SK-N-SH (cell line): ENCODE results near the gene ANXA9. TPM values are rescaled to one million over a fixed set of nuclear protein-coding genes. Genes with fewer than 3 reads are reported as not detected.

Experiments used
- CTCF ChIA-PET: fragments of 300-600, 350-600 bp; formaldehyde crosslinking; extraction: SDS; loops from one replicate; lab custom pipeline; 2021; lab: Yijun Ruan, JAX
- POLR2A ChIA-PET: fragments of 350-600 bp; sonication (Branson Sonifier 250); formaldehyde crosslinking; extraction: SDS; loops from one replicate; lab custom pipeline; 2020; ENCODE audit warnings: antibody characterized with exemption, inconsistent platforms; lab: Yijun Ruan, JAX
- DNase-seq: peaks from one replicate; pipeline ENCODE4 v3.0.0; 2012
- H2AFZ ChIP-seq: fragments of 200-600 bp; sonication (generic); 2 replicates; pipeline ENCODE4 v1.8.1; 2016; ENCODE audit warnings: antibody characterized with exemption, mild to moderate bottlenecking, low read depth
- H3F3A ChIP-seq: fragments of 200-600 bp; sonication (generic); replicated peaks from 2 replicates; pipeline ENCODE3; 2016; ENCODE audit warnings: antibody characterized with exemption, mild to moderate bottlenecking; ENCODE audit not compliant: insufficient read depth
- H3K27ac ChIP-seq, 2 experiments: fragments of 200-500 bp in 1 of 2; fragments of 200-600 bp in 1 of 2; sonication (Bioruptor generic) in 1 of 2; sonication (generic), shearing (Covaris generic) in 1 of 2; 2 replicates each; pipeline versions ENCODE4 v1.5.1 to v1.6.1; 2014 to 2016; ENCODE audit warnings: low read depth in 2 of 2, inconsistent platforms in 1 of 2, low read length in 1 of 2, mild to moderate bottlenecking in 1 of 2, mixed read lengths in 1 of 2
- H3K27me3 ChIP-seq: fragments of 200-600 bp; sonication (generic), shearing (Covaris generic); 2 replicates; pipeline ENCODE4 v1.6.1; 2016; ENCODE audit warnings: mixed run types; ENCODE audit not compliant: insufficient read depth
- H3K36me3 ChIP-seq, 2 experiments: fragments of 200-500 bp in 1 of 2; fragments of 200-600 bp in 1 of 2; sonication (Bioruptor generic) in 1 of 2; sonication (generic) in 1 of 2; replicated peaks in 1 of 2; 2 replicates each; pipeline versions ENCODE3 to v1.5.1; 2014 to 2016; ENCODE audit warnings: low read length in 1 of 2, mild to moderate bottlenecking in 1 of 2; ENCODE audit not compliant: insufficient read depth in 2 of 2, control insufficient read depth in 1 of 2
- H3K4me1 ChIP-seq, 2 experiments: fragments of 200-500 bp in 1 of 2; fragments of 200-600 bp in 1 of 2; sonication (Bioruptor generic) in 1 of 2; sonication (generic), shearing (Covaris generic) in 1 of 2; 2 replicates each; pipeline versions ENCODE4 v1.5.1 to v1.6.1; 2014 to 2016; ENCODE audit warnings: low read depth in 1 of 2, low read length in 1 of 2, mixed run types in 1 of 2; ENCODE audit not compliant: insufficient read depth in 2 of 2, control insufficient read depth in 1 of 2
- H3K4me2 ChIP-seq: fragments of 200-600 bp; sonication (generic), shearing (Covaris generic); 2 replicates; pipeline ENCODE4 v1.6.1; 2017; ENCODE audit warnings: mixed run types
- H3K4me3 ChIP-seq, 2 experiments: fragments of 200-500 bp in 1 of 2; fragments of 200-600 bp in 1 of 2; sonication (Bioruptor generic) in 1 of 2; sonication (generic), shearing (Covaris generic) in 1 of 2; 2 replicates each; pipeline versions ENCODE4 v1.5.1 to v1.8.1; 2014 to 2016; ENCODE audit warnings: low read depth in 2 of 2, inconsistent platforms in 1 of 2, low read length in 1 of 2, mild to moderate bottlenecking in 1 of 2, mixed read lengths in 1 of 2, moderate library complexity in 1 of 2
- H3K79me2 ChIP-seq: fragments of 200-600 bp; sonication (generic); 2 replicates; pipeline ENCODE4 v1.8.1; 2017; ENCODE audit warnings: mild to moderate bottlenecking; ENCODE audit not compliant: insufficient read depth
- H3K9ac ChIP-seq: fragments of 200-600 bp; sonication (generic); 2 replicates; pipeline ENCODE4 v1.6.1; 2017; ENCODE audit warnings: mixed run types
- H3K9me2 ChIP-seq: fragments of 200-600 bp; sonication (generic); 2 replicates; pipeline ENCODE4 v1.6.1; 2017; ENCODE audit warnings: mixed run types
- H3K9me3 ChIP-seq: fragments of 200-600 bp; sonication (generic); 2 replicates; pipeline ENCODE4 v1.6.1; 2017; ENCODE audit warnings: mixed run types, mild to moderate bottlenecking, moderate library complexity
- H4K20me1 ChIP-seq: fragments of 200-600 bp; sonication (generic); 2 replicates; pipeline ENCODE4 v1.6.1; 2017; ENCODE audit warnings: mild to moderate bottlenecking, mixed run types; ENCODE audit not compliant: insufficient read depth
- CHD2 ChIP-seq: fragments of 150-350 bp; IDR thresholded peaks from 2 replicates; pipeline ENCODE4 v1.6.1; 2018; ENCODE audit warnings: low read length; ENCODE audit not compliant: partially characterized antibody
- ELF1 ChIP-seq: IDR thresholded peaks from 2 replicates; pipeline ENCODE4 v1.4.0; 2012
- MXI1 ChIP-seq: IDR thresholded peaks from 2 replicates; pipeline ENCODE4 v1.6.1; 2012; ENCODE audit warnings: mild to moderate bottlenecking, low read depth, low read length, improper control_type of control experiment
- NFIC ChIP-seq: IDR thresholded peaks from 2 replicates; pipeline ENCODE4 v1.4.0; 2012; ENCODE audit warnings: borderline replicate concordance
- RAD21 ChIP-seq: IDR thresholded peaks from 2 replicates; pipeline ENCODE4 v1.6.1; 2012; ENCODE audit warnings: mild to moderate bottlenecking, low read length
- RCOR1 ChIP-seq: fragments of 150-350 bp; IDR thresholded peaks from 2 replicates; pipeline ENCODE4 v1.6.1; 2017; ENCODE audit warnings: antibody characterized with exemption, low read length
- SMC3 ChIP-seq: IDR thresholded peaks from 2 replicates; pipeline ENCODE4 v1.6.1; 2012; ENCODE audit warnings: low read depth, low read length, improper control_type of control experiment
- TAF1 ChIP-seq: IDR thresholded peaks from 2 replicates; pipeline ENCODE4 v1.6.1; 2012; ENCODE audit warnings: low read depth, mild to moderate bottlenecking, low read length, moderate library complexity, borderline replicate concordance
- YY1 ChIP-seq: IDR thresholded peaks from 2 replicates; pipeline ENCODE4 v1.4.0; 2012; ENCODE audit warnings: low read depth, mild to moderate bottlenecking
- WGBS: methylation state at CpG from one replicate; pipeline ENCODE4 v1.1.6; 2017; ENCODE audit warnings: low lambda C conversion rate; 5-methylcytosine and 5-hydroxymethylcytosine counted together
- polyA plus RNA-seq, 3 experiments: library from polyadenylated mRNA; depleted of rRNA; stranded (reverse); fragments of >200 nt; gene quantifications; 2 replicates each; pipeline ENCODE4 v1.2.3, GENCODE V29; 2012
- TF ChIP-seq, protein P1 (sequence below): fragments of 200-600 bp; sonication (generic); IDR thresholded peaks from 2 replicates; pipeline ENCODE4 v1.6.1; 2017; ENCODE audit warnings: antibody characterized with exemption, mild to moderate bottlenecking, moderate library complexity
- TF ChIP-seq, protein P2 (sequence below): IDR thresholded peaks from 2 replicates; pipeline ENCODE4 v1.6.1; 2012; ENCODE audit warnings: mild to moderate bottlenecking, low read depth, low read length, moderate library complexity
- TF ChIP-seq, protein P3 (sequence below): IDR thresholded peaks from 2 replicates; pipeline ENCODE4 v1.4.0; 2012; ENCODE audit warnings: low read depth, borderline replicate concordance
- TF ChIP-seq, protein P4 (sequence below): IDR thresholded peaks from 2 replicates; pipeline ENCODE4 v1.4.0; 2012; ENCODE audit warnings: low read depth
- TF ChIP-seq, protein P5 (sequence below): fragments of 150-350 bp; IDR thresholded peaks from 2 replicates; pipeline ENCODE4 v1.6.1; 2017; ENCODE audit warnings: antibody characterized with exemption, low read length, low read depth, borderline replicate concordance

The ANXA9 gene
- polyA plus RNA-seq, 1 of the 3 experiments (the other 2 are of a cell fraction), result 0.07 TPM

DNA sequence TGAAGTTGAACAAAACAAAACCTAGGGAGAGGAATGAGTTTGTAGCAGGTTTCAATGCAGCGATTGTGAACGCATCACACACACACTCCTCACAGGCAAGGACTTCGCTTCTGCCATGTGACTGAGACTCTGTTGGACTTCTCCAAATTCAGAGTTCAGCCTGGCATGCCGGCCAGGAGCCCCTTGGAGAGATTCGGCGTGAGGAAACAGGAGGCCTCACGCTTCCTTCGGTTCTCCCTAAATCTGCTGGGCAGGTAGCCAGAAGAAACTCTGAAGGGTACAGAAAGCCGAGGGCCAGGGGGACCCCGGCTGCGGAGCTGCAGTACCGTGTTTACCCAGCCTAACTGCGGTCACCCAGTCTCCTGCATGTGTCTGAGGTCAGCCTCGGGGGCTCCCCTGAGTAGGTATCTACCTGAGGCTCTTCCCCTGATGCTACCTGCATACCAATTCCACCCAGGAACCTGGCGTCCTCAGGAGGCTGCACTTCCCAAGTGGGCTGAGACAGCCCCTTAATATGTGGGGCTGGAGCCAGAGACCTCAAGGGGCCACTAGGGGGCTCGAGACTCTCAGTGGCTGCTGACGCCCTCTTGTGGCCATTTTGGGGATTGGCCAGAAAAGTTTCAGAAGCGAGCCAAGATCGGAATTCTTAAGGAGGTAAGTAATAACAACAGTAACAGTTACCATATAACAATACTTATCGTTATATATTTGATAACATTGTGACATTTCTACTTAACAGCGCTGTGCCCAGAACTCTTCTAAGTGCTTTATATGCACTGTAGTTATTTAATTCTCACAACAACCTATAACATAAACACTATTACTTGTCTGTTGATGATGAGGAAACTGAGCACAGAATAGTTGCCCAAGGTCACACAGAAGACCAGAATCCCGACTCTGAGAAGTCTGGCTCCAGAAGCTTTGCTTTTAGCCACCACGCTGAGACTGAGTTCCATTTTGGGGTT is 2.7 kb upstream of the ANXA9 start:
- Histone ChIP-seq H3K9me3 (no peaks in the 10 kb centered on the region), H3K9ac (peak overlapping the region; percentile 11; the same call in 1 of the 2 replicates), H3K4me1 (peaks cover 23 to 28% of the 10 kb centered on the region in 2 experiments), H3K27me3 (no peaks in the 10 kb centered on the region), H3K4me2 (peak overlapping the region; percentile 37; the same call in 1 of the 2 replicates), H4K20me1 (no peaks in the 10 kb centered on the region), H2AFZ (peak overlapping the region; percentile 80), H3F3A (peaks cover 23% of the 10 kb centered on the region), H3K4me3 (peak overlapping the region in 1 of 2 experiments; percentile 39; a peak in 1 of 4 replicates), H3K27ac (peak overlapping the region; percentile 35 to 60; a peak in 2 of 4 replicates), H3K9me2 (no peaks in the 10 kb centered on the region), H3K36me3 (no peaks in the 10 kb centered on the region), H3K79me2 (peaks cover 8% of the 10 kb centered on the region; the same call in 1 of the 2 replicates)
- peak; percentile 92 for DNase-seq
- POLR2A ChIA-PET, result interaction anchor here (0.9 kb wide), 1 partner anchor 15 kb away, joined by 3 read pairs; no protein-coding TSS in a partner anchor
- TF ChIP-seq YY1, result no peak
- peak; percentile 78 for TF ChIP-seq RCOR1
- TF ChIP-seq, protein P1, sequence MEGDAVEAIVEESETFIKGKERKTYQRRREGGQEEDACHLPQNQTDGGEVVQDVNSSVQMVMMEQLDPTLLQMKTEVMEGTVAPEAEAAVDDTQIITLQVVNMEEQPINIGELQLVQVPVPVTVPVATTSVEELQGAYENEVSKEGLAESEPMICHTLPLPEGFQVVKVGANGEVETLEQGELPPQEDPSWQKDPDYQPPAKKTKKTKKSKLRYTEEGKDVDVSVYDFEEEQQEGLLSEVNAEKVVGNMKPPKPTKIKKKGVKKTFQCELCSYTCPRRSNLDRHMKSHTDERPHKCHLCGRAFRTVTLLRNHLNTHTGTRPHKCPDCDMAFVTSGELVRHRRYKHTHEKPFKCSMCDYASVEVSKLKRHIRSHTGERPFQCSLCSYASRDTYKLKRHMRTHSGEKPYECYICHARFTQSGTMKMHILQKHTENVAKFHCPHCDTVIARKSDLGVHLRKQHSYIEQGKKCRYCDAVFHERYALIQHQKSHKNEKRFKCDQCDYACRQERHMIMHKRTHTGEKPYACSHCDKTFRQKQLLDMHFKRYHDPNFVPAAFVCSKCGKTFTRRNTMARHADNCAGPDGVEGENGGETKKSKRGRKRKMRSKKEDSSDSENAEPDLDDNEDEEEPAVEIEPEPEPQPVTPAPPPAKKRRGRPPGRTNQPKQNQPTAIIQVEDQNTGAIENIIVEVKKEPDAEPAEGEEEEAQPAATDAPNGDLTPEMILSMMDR, result peak; percentile 100
- TF ChIP-seq MXI1, result peak; percentile 32; the same call in 1 of the 2 replicates
- TF ChIP-seq, protein P2, sequence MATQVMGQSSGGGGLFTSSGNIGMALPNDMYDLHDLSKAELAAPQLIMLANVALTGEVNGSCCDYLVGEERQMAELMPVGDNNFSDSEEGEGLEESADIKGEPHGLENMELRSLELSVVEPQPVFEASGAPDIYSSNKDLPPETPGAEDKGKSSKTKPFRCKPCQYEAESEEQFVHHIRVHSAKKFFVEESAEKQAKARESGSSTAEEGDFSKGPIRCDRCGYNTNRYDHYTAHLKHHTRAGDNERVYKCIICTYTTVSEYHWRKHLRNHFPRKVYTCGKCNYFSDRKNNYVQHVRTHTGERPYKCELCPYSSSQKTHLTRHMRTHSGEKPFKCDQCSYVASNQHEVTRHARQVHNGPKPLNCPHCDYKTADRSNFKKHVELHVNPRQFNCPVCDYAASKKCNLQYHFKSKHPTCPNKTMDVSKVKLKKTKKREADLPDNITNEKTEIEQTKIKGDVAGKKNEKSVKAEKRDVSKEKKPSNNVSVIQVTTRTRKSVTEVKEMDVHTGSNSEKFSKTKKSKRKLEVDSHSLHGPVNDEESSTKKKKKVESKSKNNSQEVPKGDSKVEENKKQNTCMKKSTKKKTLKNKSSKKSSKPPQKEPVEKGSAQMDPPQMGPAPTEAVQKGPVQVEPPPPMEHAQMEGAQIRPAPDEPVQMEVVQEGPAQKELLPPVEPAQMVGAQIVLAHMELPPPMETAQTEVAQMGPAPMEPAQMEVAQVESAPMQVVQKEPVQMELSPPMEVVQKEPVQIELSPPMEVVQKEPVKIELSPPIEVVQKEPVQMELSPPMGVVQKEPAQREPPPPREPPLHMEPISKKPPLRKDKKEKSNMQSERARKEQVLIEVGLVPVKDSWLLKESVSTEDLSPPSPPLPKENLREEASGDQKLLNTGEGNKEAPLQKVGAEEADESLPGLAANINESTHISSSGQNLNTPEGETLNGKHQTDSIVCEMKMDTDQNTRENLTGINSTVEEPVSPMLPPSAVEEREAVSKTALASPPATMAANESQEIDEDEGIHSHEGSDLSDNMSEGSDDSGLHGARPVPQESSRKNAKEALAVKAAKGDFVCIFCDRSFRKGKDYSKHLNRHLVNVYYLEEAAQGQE, result 0 out of 2 replicates have a peak, but pooled peaks have one; percentile 57
- TF ChIP-seq, protein P3, sequence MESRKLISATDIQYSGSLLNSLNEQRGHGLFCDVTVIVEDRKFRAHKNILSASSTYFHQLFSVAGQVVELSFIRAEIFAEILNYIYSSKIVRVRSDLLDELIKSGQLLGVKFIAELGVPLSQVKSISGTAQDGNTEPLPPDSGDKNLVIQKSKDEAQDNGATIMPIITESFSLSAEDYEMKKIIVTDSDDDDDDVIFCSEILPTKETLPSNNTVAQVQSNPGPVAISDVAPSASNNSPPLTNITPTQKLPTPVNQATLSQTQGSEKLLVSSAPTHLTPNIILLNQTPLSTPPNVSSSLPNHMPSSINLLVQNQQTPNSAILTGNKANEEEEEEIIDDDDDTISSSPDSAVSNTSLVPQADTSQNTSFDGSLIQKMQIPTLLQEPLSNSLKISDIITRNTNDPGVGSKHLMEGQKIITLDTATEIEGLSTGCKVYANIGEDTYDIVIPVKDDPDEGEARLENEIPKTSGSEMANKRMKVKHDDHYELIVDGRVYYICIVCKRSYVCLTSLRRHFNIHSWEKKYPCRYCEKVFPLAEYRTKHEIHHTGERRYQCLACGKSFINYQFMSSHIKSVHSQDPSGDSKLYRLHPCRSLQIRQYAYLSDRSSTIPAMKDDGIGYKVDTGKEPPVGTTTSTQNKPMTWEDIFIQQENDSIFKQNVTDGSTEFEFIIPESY, result no peak
- TF ChIP-seq TAF1, result 0 out of 2 replicates have a peak, but pooled peaks have one; percentile 25
- TF ChIP-seq, protein P4, sequence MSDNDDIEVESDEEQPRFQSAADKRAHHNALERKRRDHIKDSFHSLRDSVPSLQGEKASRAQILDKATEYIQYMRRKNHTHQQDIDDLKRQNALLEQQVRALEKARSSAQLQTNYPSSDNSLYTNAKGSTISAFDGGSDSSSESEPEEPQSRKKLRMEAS, result peak; percentile 54; the same call in 1 of the 2 replicates
- peak; percentile 76 for TF ChIP-seq RAD21
- peak; percentile 85 for TF ChIP-seq SMC3
- TF ChIP-seq CHD2, result peak; percentile 25
- no peak for TF ChIP-seq ELF1
- TF ChIP-seq, protein P5, sequence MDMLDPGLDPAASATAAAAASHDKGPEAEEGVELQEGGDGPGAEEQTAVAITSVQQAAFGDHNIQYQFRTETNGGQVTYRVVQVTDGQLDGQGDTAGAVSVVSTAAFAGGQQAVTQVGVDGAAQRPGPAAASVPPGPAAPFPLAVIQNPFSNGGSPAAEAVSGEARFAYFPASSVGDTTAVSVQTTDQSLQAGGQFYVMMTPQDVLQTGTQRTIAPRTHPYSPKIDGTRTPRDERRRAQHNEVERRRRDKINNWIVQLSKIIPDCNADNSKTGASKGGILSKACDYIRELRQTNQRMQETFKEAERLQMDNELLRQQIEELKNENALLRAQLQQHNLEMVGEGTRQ, result no peak
- TF ChIP-seq NFIC, result peak; percentile 58; the same call in 1 of the 2 replicates
- CTCF ChIA-PET, result interaction anchor here (0.6 to 17.0 kb wide), 12 partner anchors 8 to 121 kb away, joined by 3 to 371 read pairs (median 3); partner anchors contain the start of genes MINDY1 and MLLT11
- 32% methylated on average over 17 of the region's 23 CpGs for whole genome bisulfite sequencing
